GM21529 (cell line): ENCODE measurements around the gene MBD4.
"Not testable (repeated sequence)": the region's sequence is repeated elsewhere in the genome, so short reads cannot be mapped to it uniquely, and the experiment has no call there.

ENCODE experiments used
- ATAC-seq: cut with Tn5 transposase; IDR thresholded peaks from one replicate; pipeline ENCODE4 v1.9.1; 2021; ENCODE audit not compliant: unreplicated experiment

Gene MBD4

GRCh38 chr3:129432671-129433070 is 7.1 kb downstream of the MBD4 start:
- ATAC-seq = no peak

DNA sequence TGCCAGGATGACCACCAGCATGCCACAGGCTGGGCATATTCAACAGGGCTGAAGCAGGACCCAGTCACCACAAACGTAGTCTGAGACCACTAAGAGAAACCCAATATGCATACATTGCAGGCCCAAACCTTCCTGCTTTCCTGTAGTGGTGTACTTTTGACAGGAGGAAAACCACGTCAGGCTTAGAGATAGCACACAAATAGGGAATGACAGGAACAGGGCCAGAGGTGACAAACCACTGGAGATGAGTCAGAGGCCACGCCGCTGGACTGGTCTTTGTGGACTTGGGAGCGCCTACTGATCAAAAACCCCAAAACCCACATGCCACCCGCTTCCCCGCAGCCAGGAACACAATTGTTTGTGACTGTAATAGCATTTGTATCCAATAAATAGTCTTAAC is 7.7 kb downstream of the MBD4 start:
- ATAC-seq = no peak

DNA sequence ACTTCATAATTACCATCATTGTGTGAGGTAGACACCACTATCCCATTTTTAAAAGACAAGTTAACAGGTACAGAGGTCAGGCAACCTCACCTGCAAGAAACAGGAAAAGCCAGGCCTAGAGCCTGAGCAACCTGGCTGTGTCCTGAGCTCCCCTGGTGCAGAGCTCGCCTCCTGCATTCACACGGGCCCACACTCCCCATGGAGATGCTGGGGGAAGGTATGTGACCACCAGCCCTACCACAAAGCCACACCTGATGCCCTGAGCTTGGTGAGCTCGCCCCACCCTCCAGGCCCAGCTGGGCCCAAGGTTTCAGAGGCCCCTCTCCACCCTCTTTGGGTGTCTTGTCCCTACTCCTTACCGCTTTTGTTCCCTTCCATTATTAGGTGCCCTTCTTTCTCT is 10.1 kb downstream of the MBD4 start:
- no peak for ATAC-seq

DNA sequence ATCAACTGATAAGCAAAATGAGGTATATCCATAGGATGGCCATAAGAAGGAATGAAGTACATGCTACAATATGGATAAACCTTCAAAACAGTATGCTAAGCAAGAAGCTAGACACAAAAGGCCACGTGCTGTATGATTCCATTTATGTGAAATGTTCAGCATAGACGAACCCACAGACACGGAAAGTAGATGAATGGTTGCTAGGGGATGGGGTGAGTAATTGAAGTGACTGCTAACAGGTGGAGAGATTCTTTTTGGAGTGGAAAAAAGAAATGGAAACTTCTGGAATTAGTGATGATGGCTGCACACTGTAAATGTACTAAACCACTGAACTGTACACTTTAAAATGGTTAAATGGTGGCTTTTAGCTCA is 10.7 kb downstream of the MBD4 start:
- ATAC-seq = no peak

- ATAC-seq = peak; percentile 88
Measured at GRCh38 chr3:129428376-129429079, 11.2 kb downstream of the MBD4 start, which contains the start of gene EFCAB12. Gene EFCAB12, minus strand, starts transcription at chr3:129428636. Its CDS starts 148 bp downstream, at chr3:129428488.

- ATAC-seq = no peak
Measured at GRCh38 chr3:129428007-129428375, 11.8 kb downstream of the MBD4 start.

DNA sequence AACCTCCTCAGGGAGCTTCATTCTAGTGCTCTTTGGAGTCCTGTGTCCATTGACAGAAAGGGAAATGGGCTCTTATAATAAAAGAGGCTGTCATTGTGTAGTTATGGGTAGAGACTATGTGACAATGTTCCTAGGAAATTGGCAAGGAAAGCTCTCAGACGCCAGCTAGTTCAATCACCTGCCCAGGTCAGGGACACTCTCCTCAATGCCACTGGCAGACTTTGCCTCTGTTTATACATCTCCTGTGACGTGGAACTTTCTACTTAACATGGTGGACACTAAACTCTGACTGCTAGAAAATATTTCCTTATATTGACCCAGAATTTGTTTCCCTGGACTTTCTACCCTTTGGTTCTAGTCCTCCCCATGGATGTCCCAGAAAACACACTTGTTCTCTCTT is 14.1 kb downstream of the MBD4 start:
- ATAC-seq = no peak

GRCh38 chr3:129425213-129425612 is 14.5 kb downstream of the MBD4 start:
- ATAC-seq = no peak

- peak; percentile 68 for ATAC-seq
Measured at GRCh38 chr3:129424185-129424841, 15.4 kb downstream of the MBD4 start.

GRCh38 chr3:129422897-129423296 is 16.9 kb downstream of the MBD4 start:
- no peak for ATAC-seq

- no peak for ATAC-seq
Measured at GRCh38 chr3:129421988-129422745, 17.6 kb downstream of the MBD4 start.

DNA sequence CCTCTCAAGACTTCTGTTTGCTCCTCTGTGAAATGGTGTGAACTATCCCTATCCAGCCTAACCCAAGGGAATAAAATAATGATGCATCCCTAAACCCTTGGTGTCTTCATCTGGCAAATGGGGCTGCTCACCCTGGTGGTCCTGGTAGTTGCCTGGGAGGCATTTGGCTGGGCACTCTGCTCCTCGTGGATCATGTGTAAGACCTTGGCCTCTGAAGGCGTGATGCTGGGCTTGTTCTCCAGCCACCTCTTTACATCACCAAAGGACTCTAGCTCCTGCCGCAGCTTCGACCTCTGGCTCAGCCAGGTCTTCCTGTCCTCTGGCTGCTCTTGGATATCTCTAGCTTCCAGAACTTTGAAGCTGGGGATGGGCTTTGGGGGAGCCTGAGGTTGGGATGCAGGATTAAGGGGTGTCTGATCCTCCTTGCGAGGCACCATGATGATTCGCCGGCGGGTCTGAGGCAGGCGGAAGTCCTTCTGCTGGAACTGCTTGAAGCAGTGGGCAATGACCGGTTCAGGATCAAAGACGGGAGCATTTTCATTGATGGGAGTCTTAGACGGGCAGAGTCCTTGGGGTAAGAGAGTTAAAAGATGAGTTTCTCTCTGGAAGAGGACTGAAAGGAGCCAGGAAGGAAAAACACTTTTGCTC is 18.4 kb downstream of the MBD4 start:
- ATAC-seq = no peak

GRCh38 chr3:129419476-129419875 is 20.3 kb downstream of the MBD4 start:
- no peak for ATAC-seq

DNA sequence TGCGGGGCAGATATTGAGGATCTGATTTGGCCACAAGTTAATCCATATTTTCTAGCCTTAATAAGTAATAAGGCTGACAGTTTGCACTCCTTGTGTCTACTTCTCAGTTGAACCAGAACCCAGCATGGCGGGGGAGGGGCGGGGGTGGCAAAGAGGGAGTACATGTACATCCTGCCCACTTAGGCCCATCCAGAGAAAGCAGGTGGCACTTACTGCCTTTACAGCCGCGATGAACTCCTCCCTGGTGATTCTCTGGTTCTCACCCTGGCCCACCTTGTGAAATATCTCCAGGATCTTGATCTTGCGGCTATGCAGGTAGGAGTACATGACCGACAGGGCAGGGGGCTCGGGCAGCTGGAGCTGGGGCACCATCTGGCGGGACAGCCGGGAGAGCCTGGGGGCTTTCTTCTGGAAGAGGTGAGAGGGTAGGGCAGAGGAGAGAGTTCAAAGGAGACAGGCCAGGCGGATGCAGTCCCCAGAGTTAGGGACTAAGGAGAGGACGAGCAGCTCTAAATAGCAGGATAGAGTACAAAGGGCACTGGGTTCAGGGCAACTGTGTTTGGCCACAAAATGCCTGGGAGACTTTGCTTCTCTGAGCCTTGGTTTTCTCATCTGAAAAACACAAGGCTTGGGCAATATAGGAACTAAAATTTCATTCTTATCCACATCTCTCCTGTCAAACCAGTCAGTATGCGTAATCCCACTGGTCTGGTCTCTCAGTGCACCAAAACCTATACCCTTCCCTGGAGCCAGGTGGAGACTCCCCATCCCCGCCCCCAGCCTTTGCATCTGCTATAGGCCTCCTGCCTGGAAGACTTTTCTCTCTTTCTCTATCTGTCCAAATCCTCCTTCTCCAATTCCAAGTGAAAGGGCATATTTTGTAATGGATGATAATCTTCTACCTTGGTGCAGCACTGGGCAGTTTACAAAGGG is 21.4 kb downstream of the MBD4 start:
- no peak for ATAC-seq

DNA sequence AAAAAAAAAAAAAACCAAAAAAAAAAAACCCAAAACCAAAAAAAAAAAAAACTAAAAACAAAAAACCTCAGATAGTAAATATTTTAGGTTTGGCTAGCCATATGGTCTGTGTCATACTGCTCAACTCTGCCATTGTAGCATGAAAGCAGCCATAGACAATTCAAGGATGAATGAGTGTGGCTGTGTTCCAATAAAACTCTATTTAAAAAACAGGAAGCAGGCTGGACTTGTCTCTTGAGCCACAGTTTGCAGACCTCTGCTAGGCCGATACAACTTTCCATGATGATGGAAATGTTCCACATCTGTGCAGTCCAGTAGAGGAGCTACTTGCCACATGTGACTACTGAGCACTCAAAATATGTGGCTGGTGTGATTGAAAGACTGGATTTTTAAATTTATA is 22.4 kb downstream of the MBD4 start:
- ATAC-seq = no peak

DNA sequence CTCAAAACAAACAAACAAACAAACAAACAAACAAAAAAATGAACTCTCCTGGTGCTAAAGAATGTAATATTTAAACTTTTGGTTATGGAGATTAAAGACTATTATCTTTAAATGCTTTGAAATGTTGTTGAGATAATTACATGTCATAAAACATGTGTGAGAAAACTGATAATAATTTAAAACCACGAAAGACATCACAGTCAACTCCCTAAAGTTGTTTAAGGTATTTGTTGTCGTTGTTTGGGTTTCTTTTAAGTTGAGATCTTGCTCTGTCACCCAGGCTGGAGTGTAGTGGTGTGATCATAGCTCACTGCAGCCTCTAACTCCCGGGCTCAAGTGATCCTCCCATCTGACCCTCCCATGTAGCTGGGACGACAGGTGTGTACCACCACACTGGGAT is 23.3 kb downstream of the MBD4 start:
- ATAC-seq = no peak

- ATAC-seq = no peak
Measured at GRCh38 chr3:129415830-129416229, 23.9 kb downstream of the MBD4 start.

GRCh38 chr3:129415378-129415777 is 24.4 kb downstream of the MBD4 start:
- no peak for ATAC-seq

GRCh38 chr3:129413687-129414506 is 25.9 kb downstream of the MBD4 start:
- no peak for ATAC-seq

DNA sequence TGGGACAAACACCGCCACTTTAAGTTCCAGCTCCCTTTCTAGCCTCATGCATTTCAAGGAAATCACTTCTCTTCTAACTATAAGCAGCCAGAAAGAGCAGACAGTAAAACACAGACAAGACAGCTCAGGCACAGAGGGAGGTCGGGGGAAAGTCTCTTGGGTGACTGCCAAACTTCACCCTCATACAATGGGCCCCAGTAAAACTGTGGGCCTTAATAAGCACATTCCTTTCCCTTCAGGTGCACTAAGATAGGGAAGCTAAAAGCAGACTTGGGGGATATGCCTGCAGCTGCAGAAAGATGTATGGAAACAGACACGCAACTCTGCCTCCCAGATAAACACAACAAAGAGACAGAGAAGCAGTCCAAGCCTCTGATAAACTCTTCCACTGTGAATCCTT is 26.5 kb downstream of the MBD4 start:
- not testable (repeated sequence) for ATAC-seq
